HepG2 (cell line): ENCODE results near the gene KCTD16. TPM values are rescaled to one million over a fixed set of nuclear protein-coding genes. Genes with fewer than 3 reads are reported as not detected.

ENCODE experiments used
- ATAC-seq: fragments of 200-7000 bp; cut with Tn5 transposase; 3 replicates; pipeline ENCODE4 v1.9.1; 2020; ENCODE audit warnings: mild to moderate bottlenecking, moderate library complexity
- BruUV-seq: library from RNA; stranded (reverse); fragments of 400-500 nt; replicated peaks from 2 replicates; lab custom pipeline; 2021; lab: Mats Ljungman, UMichigan
- CTCF ChIA-PET: fragments of 300-600 bp; formaldehyde crosslinking; extraction: SDS; loops from one replicate; lab custom pipeline; 2021; ENCODE audit warnings: low total read pairs, inconsistent platforms, low intra/inter-chr PET ratio; lab: Yijun Ruan, JAX
- POLR2A ChIA-PET: fragments of 350-600 bp; sonication (Branson Sonifier 250); formaldehyde crosslinking; loops from one replicate; lab custom pipeline; 2020; ENCODE audit warnings: antibody characterized with exemption, inconsistent platforms; lab: Yijun Ruan, JAX
- DNase-seq: peaks from one replicate; pipeline ENCODE4 v3.0.0-alpha.2; 2015; ENCODE audit warnings: low spot score
- FAIRE-seq: peaks from 3 replicates; lab custom pipeline; 2011; peaks lifted over from hg19 to GRCh38; lab: Jason Lieb, UNC
- H2AFZ ChIP-seq: one replicate; pipeline ENCODE4 v1.6.1; 2011; ENCODE audit warnings: low read length, inconsistent platforms
- H3K27ac ChIP-seq: fragments of 300-600 bp; 3 replicates; pipeline ENCODE4 v1.8.0; 2011; ENCODE audit warnings: mixed run types, mild to moderate bottlenecking, mixed read lengths, low read length, inconsistent platforms; ENCODE audit not compliant: insufficient read depth; ENCODE audit errors: extremely low read length
- H3K27me3 ChIP-seq, 2 experiments: fragments of 200-600 bp in 1 of 2; 2 replicates in 1 of 2; 3 replicates in 1 of 2; pipeline versions ENCODE4 v1.6.0 to v1.8.0; 2011; ENCODE audit warnings: low read length in 2 of 2, mild to moderate bottlenecking in 2 of 2, moderate library complexity in 2 of 2, inconsistent platforms in 1 of 2; ENCODE audit not compliant: insufficient read depth in 2 of 2, control insufficient read depth in 1 of 2
- H3K36me3 ChIP-seq, 2 experiments: fragments of 200-600 bp in 1 of 2; replicated peaks in 1 of 2; 2 replicates in 1 of 2; 3 replicates in 1 of 2; pipeline versions ENCODE4 v1.5.1 to v1.8.0; 2011; ENCODE audit warnings: low read length in 2 of 2, inconsistent platforms in 1 of 2; ENCODE audit not compliant: insufficient read depth in 2 of 2, control insufficient read depth in 1 of 2
- H3K4me1 ChIP-seq: 2 replicates; pipeline ENCODE4 v1.5.1; 2012; ENCODE audit warnings: low read length, inconsistent platforms; ENCODE audit not compliant: insufficient read depth
- H3K4me2 ChIP-seq: 2 replicates; pipeline ENCODE4 v1.6.0; 2011; ENCODE audit warnings: low read depth, low read length, inconsistent platforms
- H3K4me3 ChIP-seq, 3 experiments: fragments of 200-600 bp in 1 of 3; sonication (generic), shearing (Covaris generic) in 1 of 3; replicated peaks in 1 of 3; 2 replicates each; pipeline ENCODE4 v1.5.1; 2011 to 2016; ENCODE audit warnings: low read length in 3 of 3, inconsistent platforms in 2 of 3, low read depth in 2 of 3, mild to moderate bottlenecking in 2 of 3, control low read depth in 1 of 3, mixed read lengths in 1 of 3; ENCODE audit not compliant: insufficient read depth in 1 of 3
- H3K79me2 ChIP-seq: one replicate; pipeline ENCODE4 v1.6.1; 2011; ENCODE audit warnings: low read length, inconsistent platforms; ENCODE audit not compliant: insufficient read depth
- H3K9ac ChIP-seq: 2 replicates; pipeline ENCODE4 v1.6.0; 2011; ENCODE audit warnings: mild to moderate bottlenecking, low read depth, low read length, inconsistent platforms; ENCODE audit not compliant: insufficient read depth
- H3K9me3 ChIP-seq: 2 replicates; pipeline ENCODE4 v1.5.1; 2012; ENCODE audit warnings: mild to moderate bottlenecking, low read length
- H4K20me1 ChIP-seq: 2 replicates; pipeline ENCODE4 v1.6.0; 2011; ENCODE audit warnings: inconsistent platforms, mild to moderate bottlenecking, low read length, moderate library complexity; ENCODE audit not compliant: insufficient read depth
- AFF4 ChIP-seq: sonication (generic); formaldehyde crosslinking; IDR thresholded peaks from 2 replicates; pipeline ENCODE4 v1.4.0; 2020; ENCODE audit warnings: missing genetic modification reagents
- BCLAF1 ChIP-seq: fragments of 450-650 bp; IDR thresholded peaks from 2 replicates; pipeline ENCODE4 v1.6.1; 2017; ENCODE audit warnings: mild to moderate bottlenecking
- BRCA1 ChIP-seq: sonication (generic); formaldehyde crosslinking; IDR thresholded peaks from 2 replicates; pipeline ENCODE4 v1.4.0; 2020; ENCODE audit warnings: missing genetic modification reagents
- CEBPB ChIP-seq: IDR thresholded peaks from 2 replicates; pipeline ENCODE4 v1.6.1; 2011; ENCODE audit warnings: low read depth, low read length, improper control_type of control experiment, borderline replicate concordance
- FOXP4 ChIP-seq: sonication (generic); formaldehyde crosslinking; IDR thresholded peaks from 2 replicates; pipeline ENCODE4 v1.4.0; 2020; ENCODE audit warnings: missing genetic modification reagents
- PHF8 ChIP-seq: sonication (generic); formaldehyde crosslinking; IDR thresholded peaks from 2 replicates; pipeline ENCODE4 v1.5.0; 2020; ENCODE audit warnings: missing genetic modification reagents
- SIN3A ChIP-seq: IDR thresholded peaks from 2 replicates; pipeline ENCODE4 v1.6.1; 2011; ENCODE audit warnings: low read depth, mild to moderate bottlenecking, control low read depth, low read length, borderline replicate concordance
- SNAI1 ChIP-seq: sonication (generic); formaldehyde crosslinking; IDR thresholded peaks from 2 replicates; pipeline ENCODE4 v1.5.0; 2020; ENCODE audit warnings: mild to moderate bottlenecking, missing genetic modification reagents, borderline replicate concordance
- SNAPC2 ChIP-seq: sonication (generic); formaldehyde crosslinking; IDR thresholded peaks from 2 replicates; pipeline ENCODE4 v1.8.1; 2022; ENCODE audit warnings: mild to moderate bottlenecking, missing genetic modification reagents
- SSRP1 ChIP-seq: IDR thresholded peaks from 2 replicates; pipeline ENCODE4 v1.6.1; 2016; ENCODE audit warnings: control low read depth
- TARDBP ChIP-seq: sonication (generic); formaldehyde crosslinking; IDR thresholded peaks from 2 replicates; pipeline ENCODE4 v1.8.0; 2022; ENCODE audit warnings: mild to moderate bottlenecking, missing genetic modification reagents
- ZKSCAN1 ChIP-seq: fragments of 150-350 bp; IDR thresholded peaks from 2 replicates; pipeline ENCODE4 v1.6.1; 2014; ENCODE audit warnings: low read length
- ZNF512 ChIP-seq: sonication (generic); formaldehyde crosslinking; IDR thresholded peaks from 2 replicates; pipeline ENCODE4 v1.4.0; 2020; ENCODE audit warnings: mild to moderate bottlenecking, missing genetic modification reagents
- ZUFSP ChIP-seq: sonication (generic); formaldehyde crosslinking; IDR thresholded peaks from 2 replicates; pipeline ENCODE4 v1.9.0; 2021; ENCODE audit warnings: missing genetic modification reagents, mild to moderate bottlenecking, borderline replicate concordance
- WGBS: methylation state at CpG from one replicate; pipeline ENCODE4 v1.1.6; 2017; ENCODE audit warnings: low lambda C conversion rate; 5-methylcytosine and 5-hydroxymethylcytosine counted together
- in situ Hi-C: cut with HindIII; loops from 2 replicates; pipeline ENCODE4 v1.10.0; 2017; ENCODE audit warnings: low pct_unique_long_range_greater_than_20kb; ENCODE audit not compliant: extremely low pct_ligation_motif_present
- intact Hi-C: fragments of 100-400 bp; cut with micrococcal nuclease; formaldehyde crosslinking; loops from one replicate; pipeline ENCODE4 v1.10.0; 2022; ENCODE audit not compliant: unreplicated experiment
- polyA plus RNA-seq, 8 experiments: library from polyadenylated mRNA; depleted of rRNA in 3 of 8; stranded (reverse) in 7 of 8; unstranded in 1 of 8; fragments of >200 nt; fragmentation: Illumina TruSeq in 4 of 8; extraction: Trizol in 4 of 8; gene quantifications; 2 replicates each; pipeline versions ENCODE4 v1.2.1 to v1.2.3, GENCODE V29; 2011 to 2016; ENCODE audit warnings: low read depth in 4 of 8, missing spikeins in 1 of 8, mixed read lengths in 1 of 8; ENCODE audit not compliant: insufficient read depth in 1 of 8
- total RNA-seq, 5 experiments: library from RNA; depleted of rRNA; stranded (reverse); fragments of >200 nt; fragmentation: Illumina TruSeq; extraction: Trizol; gene quantifications; 2 replicates each; pipeline ENCODE4 v1.2.3, GENCODE V29; 2016; ENCODE audit warnings: low read depth in 1 of 5

The KCTD16 gene
- total and polyA plus RNA-seq, 2 of the 13 experiments (the other 11 are each of a cell fraction or from before 2014, with no cell fraction given), result 0.02 to 0.09 TPM

- Histone ChIP-seq H3K9me3 (no peaks in the 10 kb centered on the region), H3K4me1 (no peaks in the 10 kb centered on the region), H3K27ac (no peak overlapping the region), H3K4me2 (no peak overlapping the region), H4K20me1 (no peaks in the 10 kb centered on the region), H3K27me3 (0 out of 5 replicates have a peak, but pooled peaks cover 0 to 4% of the 10 kb centered on the region in 2 experiments), H3K4me3 (no peak overlapping the region), H3K9ac (no peak overlapping the region), H3K79me2 (no peaks in the 10 kb centered on the region), H2AFZ (no peak overlapping the region), H3K36me3 (no peaks in the 10 kb centered on the region)
- FAIRE-seq, result no peak
- WGBS, result no CpG with 5 or more reads among the region's 1 CpG
- ChIA-PET CTCF (no interaction called here), POLR2A (no interaction called here)
- no peak for ATAC-seq
- intact Hi-C loops (no loop called here), in situ Hi-C loops (no loop called here)
- no peak for DNase-seq
- BruUV-seq, result no TSS peak
- TF ChIP-seq BRCA1 (no peak), ZNF512 (CRISPR knock-in tag) (no peak), FOXP4 (CRISPR knock-in tag) (no peak), TARDBP (no peak), AFF4 (CRISPR knock-in tag) (no peak), SIN3A (no peak), CEBPB (no peak), SNAI1 (no peak), PHF8 (no peak), SNAPC2 (CRISPR knock-in tag) (no peak), ZUFSP (CRISPR knock-in tag) (no peak), BCLAF1 (no peak), SSRP1 (CRISPR knock-in tag) (no peak), ZKSCAN1 (no peak)
Measured at GRCh38 chr5:144142824-144143162, 27.9 kb upstream of the KCTD16 start.
